ENCODE results near the gene LMNA. TPM values are rescaled to one million over a fixed set of nuclear protein-coding genes. Genes with fewer than 3 reads are reported as not detected.
A peak's percentile ranks its signal among the peaks of the same experiment; 100 is the strongest.

LMNA gene
- total and polyA plus RNA-seq, 10 donors, result 33.9 to 279 (median 110) TPM

DNA sequence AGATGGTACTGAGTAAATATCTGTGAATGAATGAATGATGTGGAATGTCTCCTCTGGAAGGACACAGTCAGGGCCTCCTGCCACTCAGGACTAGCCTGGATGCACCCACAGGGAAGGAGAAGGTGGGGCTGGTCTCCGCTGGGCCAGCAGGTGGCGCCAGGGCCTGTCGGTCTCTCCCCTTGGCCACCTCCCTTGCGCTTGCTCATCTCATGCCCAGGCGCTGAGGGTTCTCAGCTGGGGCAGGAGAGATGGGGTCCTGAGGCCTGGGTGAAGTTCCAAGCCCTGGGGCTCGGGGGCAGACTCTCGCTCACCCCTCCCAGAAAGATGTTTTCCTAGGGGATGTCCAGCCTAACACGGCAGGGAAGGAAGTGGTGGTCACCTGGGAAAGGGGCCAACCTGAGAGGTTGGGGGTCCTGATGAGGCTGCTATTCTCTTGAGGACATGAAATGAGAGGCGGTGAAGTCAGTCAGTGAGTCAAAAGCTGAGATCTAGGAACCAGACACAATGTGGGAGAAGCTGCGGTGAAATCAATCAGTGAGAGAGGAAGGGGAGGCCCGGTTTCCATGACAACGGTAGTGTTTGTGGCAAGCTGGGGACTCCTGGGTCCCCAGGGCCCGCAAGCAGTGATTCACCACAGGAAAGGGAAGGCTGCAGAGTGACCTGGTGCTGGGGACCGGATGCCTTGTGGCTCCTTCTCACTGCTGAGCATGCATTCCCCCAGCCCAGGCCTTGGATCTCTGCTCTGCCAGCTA is 17.7 kb upstream of the LMNA start:
- Histone ChIP-seq H3K27me3 (replicated peaks in 1 of 7) (peaks cover 0 to 1% (median 0%) of the 10 kb centered on the region in 7 donors), H3K27ac (peak overlapping the region; percentile 49 to 85 (median 76)), H3K4me3 (peak overlapping the region in 2 of 8 donors; percentile 7 to 46), H3K9me3 (no peaks in the 10 kb centered on the region), H3K4me1 (peaks cover 18 to 49% (median 34%) of the 10 kb centered on the region in 6 donors), H3K36me3 (no peaks in the 10 kb centered on the region)
- WGBS, 5 donors, result 1 to 6% (median 3%) methylated on average over 13 to 14 of the region's 14 CpGs
- intact Hi-C loops (cut with DNase I; ENCODE audit: low total_unique reads), result no loop called here
- peak; percentile 79 to 86 (median 81) for TF ChIP-seq POLR2AphosphoS5 (IDR thresholded peaks at IDR 0.05)
- TF ChIP-seq, protein P1, sequence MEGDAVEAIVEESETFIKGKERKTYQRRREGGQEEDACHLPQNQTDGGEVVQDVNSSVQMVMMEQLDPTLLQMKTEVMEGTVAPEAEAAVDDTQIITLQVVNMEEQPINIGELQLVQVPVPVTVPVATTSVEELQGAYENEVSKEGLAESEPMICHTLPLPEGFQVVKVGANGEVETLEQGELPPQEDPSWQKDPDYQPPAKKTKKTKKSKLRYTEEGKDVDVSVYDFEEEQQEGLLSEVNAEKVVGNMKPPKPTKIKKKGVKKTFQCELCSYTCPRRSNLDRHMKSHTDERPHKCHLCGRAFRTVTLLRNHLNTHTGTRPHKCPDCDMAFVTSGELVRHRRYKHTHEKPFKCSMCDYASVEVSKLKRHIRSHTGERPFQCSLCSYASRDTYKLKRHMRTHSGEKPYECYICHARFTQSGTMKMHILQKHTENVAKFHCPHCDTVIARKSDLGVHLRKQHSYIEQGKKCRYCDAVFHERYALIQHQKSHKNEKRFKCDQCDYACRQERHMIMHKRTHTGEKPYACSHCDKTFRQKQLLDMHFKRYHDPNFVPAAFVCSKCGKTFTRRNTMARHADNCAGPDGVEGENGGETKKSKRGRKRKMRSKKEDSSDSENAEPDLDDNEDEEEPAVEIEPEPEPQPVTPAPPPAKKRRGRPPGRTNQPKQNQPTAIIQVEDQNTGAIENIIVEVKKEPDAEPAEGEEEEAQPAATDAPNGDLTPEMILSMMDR (IDR thresholded peaks at IDR 0.05 in 8 of 11, conservative IDR thresholded peaks at IDR 0.05 in 3 of 11), result peak; percentile 84 to 96 (median 94)
- no peak for TF ChIP-seq POLR2A (IDR thresholded peaks at IDR 0.05)
- peak; percentile 96 for DNase-seq

DNA sequence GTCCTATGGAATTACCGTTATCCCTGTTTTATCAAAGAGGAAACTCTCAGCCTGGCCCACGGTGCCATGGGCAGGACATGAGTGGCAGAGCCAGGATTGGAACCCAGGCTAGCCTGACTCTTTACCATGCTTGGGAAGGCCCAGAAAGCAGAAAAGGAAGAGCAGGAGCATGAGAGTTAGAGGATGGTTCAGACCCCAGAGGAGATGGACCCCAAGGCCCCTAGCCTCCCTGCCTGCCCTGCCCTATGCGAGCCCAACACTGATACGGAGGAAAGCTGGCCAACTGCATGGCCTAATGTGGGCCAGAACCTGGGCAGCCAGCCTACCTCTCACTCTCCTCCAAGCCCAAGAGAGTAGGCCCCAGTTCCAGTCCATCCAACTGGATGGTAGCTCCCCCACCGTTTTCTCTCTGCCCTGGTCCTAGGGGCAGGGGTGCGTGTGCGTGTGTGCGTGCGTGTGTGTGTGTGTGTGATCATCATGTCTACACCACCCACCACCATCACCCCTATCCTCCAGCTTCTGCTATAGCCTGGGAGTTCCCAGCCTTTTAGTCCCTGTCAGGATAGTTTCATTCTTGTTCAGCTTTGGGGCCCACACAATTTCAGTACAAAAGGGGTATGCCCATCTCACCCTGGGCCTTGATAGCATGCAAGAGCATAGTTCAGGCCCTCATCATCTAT is 16.9 kb upstream of the LMNA start:
- H3K4me1 ChIP-seq, result peaks cover 18 to 57% (median 38%) of the 10 kb centered on the region in 6 donors
- peak overlapping the region in 7 of 8 donors; percentile 58 to 85 (median 76) for H3K27ac ChIP-seq
- WGBS, 5 donors, result 77 to 86% (median 78%) methylated on average over 9 of the region's 9 CpGs
- TF ChIP-seq, protein P1 (IDR thresholded peaks at IDR 0.05 in 8 of 11, conservative IDR thresholded peaks at IDR 0.05 in 3 of 11), result no peak
- TF ChIP-seq POLR2AphosphoS5 (IDR thresholded peaks at IDR 0.05) (no peak), POLR2A (IDR thresholded peaks at IDR 0.05) (no peak)
- H3K4me3 ChIP-seq, result peak overlapping the region in 1 of 8 donors; percentile 46
- DNase-seq, result no peak
- peaks cover 0 to 6% (median 0%) of the 10 kb centered on the region in 7 donors for H3K27me3 ChIP-seq (replicated peaks in 1 of 7)
- no peaks in the 10 kb centered on the region for H3K36me3 ChIP-seq
- H3K9me3 ChIP-seq, result no peaks in the 10 kb centered on the region
- intact Hi-C loops (cut with DNase I; ENCODE audit: low total_unique reads), result no loop called here

GRCh38 chr1:156098784-156099183 is 15.7 kb upstream of the LMNA start:
- DNase-seq, result no peak
- Histone ChIP-seq H3K27me3 (replicated peaks in 1 of 7) (peaks cover 0 to 6% (median 0%) of the 10 kb centered on the region in 7 donors), H3K27ac (peak overlapping the region in 1 of 8 donors; percentile 85), H3K4me3 (no peak overlapping the region), H3K4me1 (peaks cover 23 to 68% (median 48%) of the 10 kb centered on the region in 6 donors), H3K9me3 (no peaks in the 10 kb centered on the region), H3K36me3 (no peaks in the 10 kb centered on the region)
- intact Hi-C loops (cut with DNase I; ENCODE audit: low total_unique reads), result no loop called here
- TF ChIP-seq POLR2A (IDR thresholded peaks at IDR 0.05) (no peak), POLR2AphosphoS5 (IDR thresholded peaks at IDR 0.05) (no peak)
- TF ChIP-seq, protein P1 (IDR thresholded peaks at IDR 0.05 in 8 of 11, conservative IDR thresholded peaks at IDR 0.05 in 3 of 11), result no peak
- WGBS, 5 donors, result 72 to 98% (median 84%) methylated on average over 2 of the region's 2 CpGs

DNA sequence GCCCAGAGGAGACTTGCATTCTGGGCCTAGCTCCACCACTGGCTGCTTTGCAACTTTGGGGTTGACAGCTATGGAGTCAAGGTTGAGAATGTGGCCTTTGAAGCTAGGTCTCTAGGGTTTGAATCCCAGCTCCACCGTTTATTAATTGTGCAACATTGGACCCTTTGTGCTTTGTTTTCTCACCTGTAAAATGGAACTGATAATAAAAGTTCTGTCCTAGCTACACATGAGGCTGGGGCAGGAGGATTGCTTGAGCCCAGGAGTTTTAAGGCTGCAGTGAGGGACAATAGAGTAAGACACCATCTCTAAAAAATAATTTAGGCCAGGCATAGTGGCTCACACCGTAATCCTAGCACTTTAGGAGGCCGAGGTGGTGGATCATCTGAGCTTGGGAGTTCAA is 15.2 kb upstream of the LMNA start:
- Histone ChIP-seq H3K4me3 (no peak overlapping the region), H3K27me3 (replicated peaks in 1 of 7) (peaks cover 0 to 6% (median 0%) of the 10 kb centered on the region in 7 donors), H3K4me1 (peaks cover 28 to 73% (median 53%) of the 10 kb centered on the region in 6 donors), H3K36me3 (no peaks in the 10 kb centered on the region), H3K27ac (no peak overlapping the region), H3K9me3 (no peaks in the 10 kb centered on the region)
- intact Hi-C loops (cut with DNase I; ENCODE audit: low total_unique reads), result no loop called here
- WGBS, 5 donors, result 87 to 96% (median 89%) methylated on average over 3 of the region's 3 CpGs
- no peak for TF ChIP-seq POLR2A (IDR thresholded peaks at IDR 0.05)
- TF ChIP-seq, protein P1 (IDR thresholded peaks at IDR 0.05 in 8 of 11, conservative IDR thresholded peaks at IDR 0.05 in 3 of 11), result no peak
- no peak for TF ChIP-seq POLR2AphosphoS5 (IDR thresholded peaks at IDR 0.05)
- DNase-seq, result no peak

Data from spleen (tissue), 11 donors.